HG02610 (cell line): ENCODE results near the gene ZNF628.

Source experiments
- ATAC-seq: cut with Tn5 transposase; IDR thresholded peaks from one replicate; pipeline ENCODE4 v1.9.1; 2021; ENCODE audit warnings: mild to moderate bottlenecking, moderate library complexity; ENCODE audit not compliant: unreplicated experiment

Gene ZNF628

GRCh38 chr19:55527197-55528029 is 51.0 kb downstream of the ZNF628 start:
- no peak for ATAC-seq

- no peak for ATAC-seq
These were observed 51.8 kb downstream of the ZNF628 start for GRCh38 chr19:55528030-55528803.

- no peak for ATAC-seq
These were observed 53.3 kb downstream of the ZNF628 start for GRCh38 chr19:55529636-55530234.

- no peak for ATAC-seq
These were observed 54.6 kb downstream of the ZNF628 start for GRCh38 chr19:55530996-55531395.
